Measurements from ENCODE around the gene SHLD2. TPM values are rescaled to one million over a fixed set of nuclear protein-coding genes. Genes with fewer than 3 reads are reported as not detected.

SHLD2 gene
- total RNA-seq, 1 experiment from 2014 or later, result 27.6 TPM

DNA sequence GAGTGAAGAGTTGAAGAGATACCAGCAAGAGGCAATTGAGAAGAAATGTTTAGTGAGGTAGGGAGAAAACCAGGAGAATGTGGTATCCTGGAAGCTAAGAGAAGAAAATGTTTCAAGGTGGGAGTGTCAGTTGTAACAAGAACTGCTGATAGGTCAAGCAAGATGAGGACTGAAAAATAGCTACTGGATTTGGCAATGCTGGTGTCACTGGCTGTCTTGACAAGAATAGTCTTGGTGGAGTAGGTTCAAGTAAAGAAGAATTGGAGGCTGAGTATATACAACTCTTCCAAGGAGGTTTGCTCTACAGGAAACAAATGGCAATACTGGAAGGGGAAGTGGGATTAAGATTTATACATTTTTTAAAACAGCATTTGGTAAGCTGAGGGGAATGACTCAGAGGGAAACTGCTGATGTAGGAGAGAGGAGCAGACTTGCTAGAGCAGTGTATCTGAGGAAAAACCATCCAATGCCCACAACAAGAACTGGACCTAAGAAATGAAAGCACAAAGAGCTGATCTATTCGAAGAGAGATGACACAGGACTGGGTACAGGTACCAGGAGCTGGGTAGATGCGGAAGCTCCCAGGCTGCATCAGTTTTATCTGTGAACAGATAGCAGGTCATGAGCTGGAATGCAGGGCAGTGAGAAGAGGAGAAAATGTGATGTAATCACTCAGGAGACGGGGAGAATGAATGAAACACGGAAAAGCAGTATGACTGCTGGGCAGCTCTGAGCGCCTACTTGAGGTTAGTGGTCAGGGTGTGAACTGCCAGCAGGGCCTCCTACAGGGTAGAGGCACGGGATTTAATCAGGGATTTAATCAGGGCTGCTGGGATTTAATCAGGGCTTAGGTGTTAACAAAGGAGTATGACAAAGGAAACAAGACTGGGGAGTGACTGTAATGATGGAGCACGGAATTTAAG lies 40.4 kb upstream of the SHLD2 start:
- ATAC-seq (peak; percentile 80), DNase-seq (ENCODE audit: low spot score) (no peak)
- TF ChIP-seq, protein P1, sequence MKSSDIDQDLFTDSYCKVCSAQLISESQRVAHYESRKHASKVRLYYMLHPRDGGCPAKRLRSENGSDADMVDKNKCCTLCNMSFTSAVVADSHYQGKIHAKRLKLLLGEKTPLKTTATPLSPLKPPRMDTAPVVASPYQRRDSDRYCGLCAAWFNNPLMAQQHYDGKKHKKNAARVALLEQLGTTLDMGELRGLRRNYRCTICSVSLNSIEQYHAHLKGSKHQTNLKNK (CRISPR knock-in tag; IDR thresholded peaks at IDR 0.05), result no peak
- TF ChIP-seq HMGA2 (CRISPR knock-in tag; IDR thresholded peaks at IDR 0.05) (no peak), NFYB (CRISPR knock-in tag; conservative IDR thresholded peaks at IDR 0.05; ENCODE audit: low read depth) (no peak), JAZF1 (CRISPR knock-in tag; IDR thresholded peaks at IDR 0.05) (no peak), ZNF263 (CRISPR knock-in tag; IDR thresholded peaks at IDR 0.05; ENCODE audit: low read depth) (no peak), GRHL2 (CRISPR knock-in tag; IDR thresholded peaks at IDR 0.05; ENCODE audit: insufficient replicate concordance, severe bottlenecking) (no peak), PRRX2 (CRISPR knock-in tag; IDR thresholded peaks at IDR 0.05) (no peak), SP1 (CRISPR knock-in tag; conservative IDR thresholded peaks at IDR 0.05) (no peak), TP53 (CRISPR knock-in tag; IDR thresholded peaks at IDR 0.05) (no peak), NR1H2 (CRISPR knock-in tag; IDR thresholded peaks at IDR 0.05) (no peak), OVOL2 (CRISPR knock-in tag; IDR thresholded peaks at IDR 0.05; ENCODE audit: borderline replicate concordance) (no peak), SMAD3 (CRISPR knock-in tag; IDR thresholded peaks at IDR 0.05; ENCODE audit: borderline replicate concordance) (no peak), ZNF423 (CRISPR knock-in tag; IDR thresholded peaks at IDR 0.05) (no peak)
- TF ChIP-seq, protein P2, sequence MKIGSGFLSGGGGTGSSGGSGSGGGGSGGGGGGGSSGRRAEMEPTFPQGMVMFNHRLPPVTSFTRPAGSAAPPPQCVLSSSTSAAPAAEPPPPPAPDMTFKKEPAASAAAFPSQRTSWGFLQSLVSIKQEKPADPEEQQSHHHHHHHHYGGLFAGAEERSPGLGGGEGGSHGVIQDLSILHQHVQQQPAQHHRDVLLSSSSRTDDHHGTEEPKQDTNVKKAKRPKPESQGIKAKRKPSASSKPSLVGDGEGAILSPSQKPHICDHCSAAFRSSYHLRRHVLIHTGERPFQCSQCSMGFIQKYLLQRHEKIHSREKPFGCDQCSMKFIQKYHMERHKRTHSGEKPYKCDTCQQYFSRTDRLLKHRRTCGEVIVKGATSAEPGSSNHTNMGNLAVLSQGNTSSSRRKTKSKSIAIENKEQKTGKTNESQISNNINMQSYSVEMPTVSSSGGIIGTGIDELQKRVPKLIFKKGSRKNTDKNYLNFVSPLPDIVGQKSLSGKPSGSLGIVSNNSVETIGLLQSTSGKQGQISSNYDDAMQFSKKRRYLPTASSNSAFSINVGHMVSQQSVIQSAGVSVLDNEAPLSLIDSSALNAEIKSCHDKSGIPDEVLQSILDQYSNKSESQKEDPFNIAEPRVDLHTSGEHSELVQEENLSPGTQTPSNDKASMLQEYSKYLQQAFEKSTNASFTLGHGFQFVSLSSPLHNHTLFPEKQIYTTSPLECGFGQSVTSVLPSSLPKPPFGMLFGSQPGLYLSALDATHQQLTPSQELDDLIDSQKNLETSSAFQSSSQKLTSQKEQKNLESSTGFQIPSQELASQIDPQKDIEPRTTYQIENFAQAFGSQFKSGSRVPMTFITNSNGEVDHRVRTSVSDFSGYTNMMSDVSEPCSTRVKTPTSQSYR (CRISPR knock-in tag; IDR thresholded peaks at IDR 0.05), result no peak
- TF ChIP-seq, protein P3, sequence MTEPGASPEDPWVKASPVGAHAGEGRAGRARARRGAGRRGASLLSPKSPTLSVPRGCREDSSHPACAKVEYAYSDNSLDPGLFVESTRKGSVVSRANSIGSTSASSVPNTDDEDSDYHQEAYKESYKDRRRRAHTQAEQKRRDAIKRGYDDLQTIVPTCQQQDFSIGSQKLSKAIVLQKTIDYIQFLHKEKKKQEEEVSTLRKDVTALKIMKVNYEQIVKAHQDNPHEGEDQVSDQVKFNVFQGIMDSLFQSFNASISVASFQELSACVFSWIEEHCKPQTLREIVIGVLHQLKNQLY (CRISPR knock-in tag; IDR thresholded peaks at IDR 0.05), result no peak
- TF ChIP-seq, protein P4, sequence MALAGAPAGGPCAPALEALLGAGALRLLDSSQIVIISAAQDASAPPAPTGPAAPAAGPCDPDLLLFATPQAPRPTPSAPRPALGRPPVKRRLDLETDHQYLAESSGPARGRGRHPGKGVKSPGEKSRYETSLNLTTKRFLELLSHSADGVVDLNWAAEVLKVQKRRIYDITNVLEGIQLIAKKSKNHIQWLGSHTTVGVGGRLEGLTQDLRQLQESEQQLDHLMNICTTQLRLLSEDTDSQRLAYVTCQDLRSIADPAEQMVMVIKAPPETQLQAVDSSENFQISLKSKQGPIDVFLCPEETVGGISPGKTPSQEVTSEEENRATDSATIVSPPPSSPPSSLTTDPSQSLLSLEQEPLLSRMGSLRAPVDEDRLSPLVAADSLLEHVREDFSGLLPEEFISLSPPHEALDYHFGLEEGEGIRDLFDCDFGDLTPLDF (CRISPR knock-in tag; IDR thresholded peaks at IDR 0.05), result no peak
- no peaks in the 10 kb centered on the region for H3K27me3 Mint-ChIP-seq (ENCODE audit: low read depth)
- H3K36me3 Mint-ChIP-seq, result peaks cover 48% of the 10 kb centered on the region
- no peaks in the 10 kb centered on the region for H3K4me1 Mint-ChIP-seq
- ChIA-PET POLR2A (no interaction called here), CTCF (interaction anchor here (1.0 to 1.3 kb wide), 3 partner anchors 88 to 115 kb away, joined by 3 to 4 read pairs (median 3); no protein-coding TSS in a partner anchor)
- no peaks in the 10 kb centered on the region for H3K9me3 Mint-ChIP-seq
- H3K27ac Mint-ChIP-seq, result no peak overlapping the region
- no peak overlapping the region for H3K4me3 Mint-ChIP-seq

DNA sequence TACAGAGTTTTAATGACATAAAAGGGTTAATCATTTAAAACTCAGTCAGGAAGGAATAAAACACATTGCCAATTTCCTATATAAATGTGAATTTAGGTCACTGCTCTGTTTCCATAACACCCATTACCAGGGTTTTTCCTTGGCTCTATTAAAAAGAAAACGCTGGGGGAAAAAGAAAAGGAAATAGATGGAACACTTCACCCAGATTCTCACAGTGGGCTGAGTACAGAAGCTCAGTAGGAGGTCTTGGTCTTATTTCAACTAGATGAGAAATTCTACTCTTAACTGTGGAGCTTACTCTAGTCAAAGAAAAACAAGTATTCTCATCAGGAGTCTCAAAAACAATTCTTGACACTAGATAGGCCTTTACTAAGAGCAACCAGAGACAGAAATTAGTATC lies 36.8 kb upstream of the SHLD2 start:
- POLR2A ChIA-PET, result no interaction called here
- DNase-seq (ENCODE audit: low spot score) (no peak), ATAC-seq (no peak)
- Mint-ChIP-seq H3K36me3 (peaks cover 59% of the 10 kb centered on the region), H3K4me3 (no peak overlapping the region), H3K9me3 (no peaks in the 10 kb centered on the region), H3K4me1 (no peaks in the 10 kb centered on the region), H3K27ac (no peak overlapping the region), H3K27me3 (ENCODE audit: low read depth) (no peaks in the 10 kb centered on the region)
- CTCF ChIA-PET, result interaction anchor here (1.1 kb wide), 1 partner anchor 118 kb away, joined by 3 read pairs; no protein-coding TSS in a partner anchor
- TF ChIP-seq ZNF138 (CRISPR knock-in tag; conservative IDR thresholded peaks at IDR 0.05) (no peak), GTF2I (CRISPR knock-in tag; conservative IDR thresholded peaks at IDR 0.05) (no peak), TEAD4 (CRISPR knock-in tag; IDR thresholded peaks at IDR 0.05) (no peak), GABPB1 (CRISPR knock-in tag; IDR thresholded peaks at IDR 0.05) (no peak), ZNF416 (CRISPR knock-in tag; IDR thresholded peaks at IDR 0.05) (no peak)
- TF ChIP-seq, protein P5, sequence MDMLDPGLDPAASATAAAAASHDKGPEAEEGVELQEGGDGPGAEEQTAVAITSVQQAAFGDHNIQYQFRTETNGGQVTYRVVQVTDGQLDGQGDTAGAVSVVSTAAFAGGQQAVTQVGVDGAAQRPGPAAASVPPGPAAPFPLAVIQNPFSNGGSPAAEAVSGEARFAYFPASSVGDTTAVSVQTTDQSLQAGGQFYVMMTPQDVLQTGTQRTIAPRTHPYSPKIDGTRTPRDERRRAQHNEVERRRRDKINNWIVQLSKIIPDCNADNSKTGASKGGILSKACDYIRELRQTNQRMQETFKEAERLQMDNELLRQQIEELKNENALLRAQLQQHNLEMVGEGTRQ (CRISPR knock-in tag; IDR thresholded peaks at IDR 0.05), result no peak
- TF ChIP-seq, protein P6, sequence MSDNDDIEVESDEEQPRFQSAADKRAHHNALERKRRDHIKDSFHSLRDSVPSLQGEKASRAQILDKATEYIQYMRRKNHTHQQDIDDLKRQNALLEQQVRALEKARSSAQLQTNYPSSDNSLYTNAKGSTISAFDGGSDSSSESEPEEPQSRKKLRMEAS (CRISPR knock-in tag; IDR thresholded peaks at IDR 0.05), result no peak
- TF ChIP-seq, protein P7, sequence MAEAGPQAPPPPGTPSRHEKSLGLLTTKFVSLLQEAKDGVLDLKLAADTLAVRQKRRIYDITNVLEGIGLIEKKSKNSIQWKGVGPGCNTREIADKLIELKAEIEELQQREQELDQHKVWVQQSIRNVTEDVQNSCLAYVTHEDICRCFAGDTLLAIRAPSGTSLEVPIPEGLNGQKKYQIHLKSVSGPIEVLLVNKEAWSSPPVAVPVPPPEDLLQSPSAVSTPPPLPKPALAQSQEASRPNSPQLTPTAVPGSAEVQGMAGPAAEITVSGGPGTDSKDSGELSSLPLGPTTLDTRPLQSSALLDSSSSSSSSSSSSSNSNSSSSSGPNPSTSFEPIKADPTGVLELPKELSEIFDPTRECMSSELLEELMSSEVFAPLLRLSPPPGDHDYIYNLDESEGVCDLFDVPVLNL (CRISPR knock-in tag; IDR thresholded peaks at IDR 0.05; ENCODE audit: borderline replicate concordance, low read depth), result no peak
- TF ChIP-seq, protein P8, sequence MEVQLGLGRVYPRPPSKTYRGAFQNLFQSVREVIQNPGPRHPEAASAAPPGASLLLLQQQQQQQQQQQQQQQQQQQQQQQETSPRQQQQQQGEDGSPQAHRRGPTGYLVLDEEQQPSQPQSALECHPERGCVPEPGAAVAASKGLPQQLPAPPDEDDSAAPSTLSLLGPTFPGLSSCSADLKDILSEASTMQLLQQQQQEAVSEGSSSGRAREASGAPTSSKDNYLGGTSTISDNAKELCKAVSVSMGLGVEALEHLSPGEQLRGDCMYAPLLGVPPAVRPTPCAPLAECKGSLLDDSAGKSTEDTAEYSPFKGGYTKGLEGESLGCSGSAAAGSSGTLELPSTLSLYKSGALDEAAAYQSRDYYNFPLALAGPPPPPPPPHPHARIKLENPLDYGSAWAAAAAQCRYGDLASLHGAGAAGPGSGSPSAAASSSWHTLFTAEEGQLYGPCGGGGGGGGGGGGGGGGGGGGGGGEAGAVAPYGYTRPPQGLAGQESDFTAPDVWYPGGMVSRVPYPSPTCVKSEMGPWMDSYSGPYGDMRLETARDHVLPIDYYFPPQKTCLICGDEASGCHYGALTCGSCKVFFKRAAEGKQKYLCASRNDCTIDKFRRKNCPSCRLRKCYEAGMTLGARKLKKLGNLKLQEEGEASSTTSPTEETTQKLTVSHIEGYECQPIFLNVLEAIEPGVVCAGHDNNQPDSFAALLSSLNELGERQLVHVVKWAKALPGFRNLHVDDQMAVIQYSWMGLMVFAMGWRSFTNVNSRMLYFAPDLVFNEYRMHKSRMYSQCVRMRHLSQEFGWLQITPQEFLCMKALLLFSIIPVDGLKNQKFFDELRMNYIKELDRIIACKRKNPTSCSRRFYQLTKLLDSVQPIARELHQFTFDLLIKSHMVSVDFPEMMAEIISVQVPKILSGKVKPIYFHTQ (CRISPR knock-in tag; IDR thresholded peaks at IDR 0.05), result no peak

Measured in WTC11 (cell line).